HG03342 (cell line): ENCODE results near the gene FNDC3B.
A peak's percentile ranks its signal among the peaks of the same experiment; 100 is the strongest.

ENCODE experiments used
- ATAC-seq: cut with Tn5 transposase; IDR thresholded peaks from one replicate; pipeline ENCODE4 v1.9.1; 2021; ENCODE audit warnings: mild to moderate bottlenecking, moderate library complexity; ENCODE audit not compliant: unreplicated experiment

The FNDC3B gene

GRCh38 chr3:172321035-172321434, 281.7 kb downstream of the FNDC3B start:
- peak; percentile 45 for ATAC-seq

- ATAC-seq = no peak
Observed at GRCh38 chr3:172323894-172324610, 284.7 kb downstream of the FNDC3B start.

GRCh38 chr3:172324611-172325203, 285.3 kb downstream of the FNDC3B start:
- no peak for ATAC-seq

GRCh38 chr3:172325461-172325860, 286.1 kb downstream of the FNDC3B start:
- ATAC-seq = no peak

GRCh38 chr3:172326993-172327392, 287.6 kb downstream of the FNDC3B start:
- no peak for ATAC-seq

GRCh38 chr3:172328282-172328681, 288.9 kb downstream of the FNDC3B start:
- no peak for ATAC-seq

- ATAC-seq = no peak
Observed at GRCh38 chr3:172329070-172329469, 289.7 kb downstream of the FNDC3B start.

GRCh38 chr3:172330413-172330812, 291.0 kb downstream of the FNDC3B start:
- ATAC-seq = no peak

GRCh38 chr3:172332256-172333041, 293.1 kb downstream of the FNDC3B start:
- ATAC-seq = peak; percentile 81

GRCh38 chr3:172333042-172333377, 293.6 kb downstream of the FNDC3B start:
- no peak for ATAC-seq

- no peak for ATAC-seq
Observed at GRCh38 chr3:172333692-172334457, 294.5 kb downstream of the FNDC3B start.

GRCh38 chr3:172334671-172335207, 295.4 kb downstream of the FNDC3B start:
- no peak for ATAC-seq

GRCh38 chr3:172339892-172340291, 300.5 kb downstream of the FNDC3B start:
- ATAC-seq = no peak

- no peak for ATAC-seq
Observed at GRCh38 chr3:172340583-172340982, 301.2 kb downstream of the FNDC3B start.

GRCh38 chr3:172341482-172342059, 302.2 kb downstream of the FNDC3B start:
- ATAC-seq = peak; percentile 73

- no peak for ATAC-seq
Observed at GRCh38 chr3:172342097-172342659, 302.8 kb downstream of the FNDC3B start.

GRCh38 chr3:172343117-172343516, 303.7 kb downstream of the FNDC3B start:
- ATAC-seq = no peak

GRCh38 chr3:172343979-172344378, 304.6 kb downstream of the FNDC3B start:
- ATAC-seq = no peak

- no peak for ATAC-seq
Observed at GRCh38 chr3:172346161-172346560, 306.8 kb downstream of the FNDC3B start.
